Measurements from ENCODE around the gene RBMXL3.

DNA sequence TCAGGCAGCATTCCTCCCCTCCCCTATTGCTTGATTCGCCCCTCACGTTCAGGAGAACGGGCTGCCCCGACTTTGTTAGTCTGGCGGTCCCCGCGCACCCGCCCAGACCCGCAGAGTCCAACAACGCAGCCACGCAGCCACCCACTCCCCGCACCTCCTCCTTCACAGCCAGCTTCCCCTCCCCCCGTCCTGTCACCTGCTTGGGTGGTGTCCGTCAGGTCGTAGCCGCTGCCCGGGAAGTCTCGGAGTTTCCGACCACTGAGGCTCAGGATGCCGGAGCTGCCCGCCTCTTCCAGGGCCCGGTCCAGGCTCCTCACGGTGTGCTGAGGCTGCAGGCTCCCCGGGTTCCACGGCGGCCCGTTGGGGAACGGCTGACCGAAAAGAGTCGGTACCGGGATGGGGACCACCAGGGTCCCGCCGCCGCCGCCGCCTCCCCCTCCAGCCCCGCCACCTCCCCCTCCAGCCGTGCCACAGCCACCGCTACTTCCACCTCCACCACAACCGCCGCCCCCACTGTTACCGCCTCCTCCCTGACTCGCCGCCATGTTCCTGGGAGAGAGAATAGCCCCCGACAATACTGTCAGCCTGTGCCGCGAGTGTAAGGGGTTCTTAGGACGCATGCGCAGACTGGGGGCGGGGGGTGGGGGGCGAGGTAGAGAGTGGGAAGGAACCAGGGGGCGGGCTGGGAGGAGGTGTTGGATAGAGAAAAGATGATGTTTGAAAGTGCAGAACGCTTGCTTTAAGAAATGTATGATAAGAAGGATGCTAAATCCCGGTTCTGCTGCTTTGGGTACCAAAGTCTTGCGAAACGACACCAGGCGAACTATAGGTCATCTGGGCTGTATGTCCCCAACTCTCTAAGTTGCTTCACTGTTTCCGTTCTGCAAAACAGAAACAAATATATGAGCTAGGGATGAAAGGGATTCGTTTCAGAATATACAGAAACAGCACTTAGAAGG is 44.6 kb downstream of the RBMXL3 start, which contains the start of gene LRCH2:
- TF ChIP-seq GATA3 (IDR thresholded peaks at IDR 0.05; ENCODE audit: low read depth, low read length) = no peak
- no peak for TF ChIP-seq GATA2 (IDR thresholded peaks at IDR 0.05; ENCODE audit: low read depth, low read length)
